Colonic mucosa (tissue), 4 donors: ENCODE measurements around the gene USP12. TPM values are rescaled to one million over a fixed set of nuclear protein-coding genes. Genes with fewer than 3 reads are reported as not detected.

Source experiments
- DNase-seq: peaks from one replicate; pipeline ENCODE4 v3.0.0-alpha.2; 2020
- H3K27ac ChIP-seq: fragments of 200-600 bp; one replicate; pipeline ENCODE4 v1.8.0; 2021
- H3K27me3 ChIP-seq: fragments of 200-600 bp; one replicate; pipeline ENCODE4 v1.8.0; 2021
- H3K36me3 ChIP-seq: fragments of 200-600 bp; one replicate; pipeline ENCODE4 v1.8.0; 2021
- H3K4me1 ChIP-seq: fragments of 200-600 bp; one replicate; pipeline ENCODE4 v1.8.0; 2021; ENCODE audit warnings: mild to moderate bottlenecking
- H3K4me3 ChIP-seq: fragments of 200-600 bp; one replicate; pipeline ENCODE4 v1.8.0; 2021
- H3K9ac ChIP-seq, 2 donors: one replicate each; pipeline ENCODE4 v1.7.0; 2013; ENCODE audit warnings: control low read depth in 2 of 2, low read depth in 2 of 2, low read length in 2 of 2
- H3K9me3 ChIP-seq: fragments of 200-600 bp; one replicate; pipeline ENCODE4 v1.8.0; 2021
- intact Hi-C: fragments of 100-400 bp; cut with DNase I; formaldehyde crosslinking; loops from one replicate; pipeline ENCODE4 v1.14.1; 2022
- total RNA-seq, 2 donors: library from RNA; stranded (reverse); fragmentation: NEBNext Ultra II Directional in 1 of 2; extraction: Animal tissue kit (Norgen Biotek cat#: 25700) in 1 of 2; gene quantifications; one replicate each; pipeline ENCODE4 v1.2.1, GENCODE V29; 2021
- TF ChIP-seq, protein P1 (sequence below): fragments of 200-600 bp; IDR thresholded peaks from one replicate; pipeline ENCODE4 v1.8.0; 2022; ENCODE audit warnings: antibody characterized with exemption, mild to moderate bottlenecking
- donor health status: healthy.
- donor health status: DM: no; HTN: no; CAD: no.
- donor health status: DM: no; HTN: no; CAD: no.

USP12 gene
- total RNA-seq, 2 donors from 2014 or later = 28.0 to 48.0 TPM

DNA sequence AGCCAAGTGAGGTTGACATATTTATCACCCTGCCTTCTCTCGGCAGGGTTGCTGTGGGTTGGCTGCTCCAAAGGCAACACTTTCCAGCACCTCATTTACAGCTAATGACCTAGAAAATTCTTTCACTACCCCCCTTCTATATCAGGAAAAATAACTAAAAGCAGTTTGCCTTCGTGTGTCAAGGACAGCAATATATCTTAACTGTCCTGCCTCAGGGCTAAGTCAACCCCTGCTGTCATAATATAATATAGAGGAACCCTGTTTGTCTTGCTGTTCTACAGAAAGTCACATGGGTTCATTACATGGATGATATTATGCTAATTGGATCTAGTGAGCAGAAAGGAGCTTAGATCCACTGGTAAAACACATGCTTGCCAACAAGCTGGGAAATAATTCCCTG lies 28.1 kb upstream of the USP12 start:
- Histone ChIP-seq H3K36me3 (no peaks in the 10 kb centered on the region), H3K4me1 (no peaks in the 10 kb centered on the region), H3K27ac (no peak overlapping the region), H3K27me3 (no peaks in the 10 kb centered on the region), H3K9ac (no peak overlapping the region), H3K9me3 (no peaks in the 10 kb centered on the region), H3K4me3 (no peak overlapping the region)
- TF ChIP-seq, protein P1, sequence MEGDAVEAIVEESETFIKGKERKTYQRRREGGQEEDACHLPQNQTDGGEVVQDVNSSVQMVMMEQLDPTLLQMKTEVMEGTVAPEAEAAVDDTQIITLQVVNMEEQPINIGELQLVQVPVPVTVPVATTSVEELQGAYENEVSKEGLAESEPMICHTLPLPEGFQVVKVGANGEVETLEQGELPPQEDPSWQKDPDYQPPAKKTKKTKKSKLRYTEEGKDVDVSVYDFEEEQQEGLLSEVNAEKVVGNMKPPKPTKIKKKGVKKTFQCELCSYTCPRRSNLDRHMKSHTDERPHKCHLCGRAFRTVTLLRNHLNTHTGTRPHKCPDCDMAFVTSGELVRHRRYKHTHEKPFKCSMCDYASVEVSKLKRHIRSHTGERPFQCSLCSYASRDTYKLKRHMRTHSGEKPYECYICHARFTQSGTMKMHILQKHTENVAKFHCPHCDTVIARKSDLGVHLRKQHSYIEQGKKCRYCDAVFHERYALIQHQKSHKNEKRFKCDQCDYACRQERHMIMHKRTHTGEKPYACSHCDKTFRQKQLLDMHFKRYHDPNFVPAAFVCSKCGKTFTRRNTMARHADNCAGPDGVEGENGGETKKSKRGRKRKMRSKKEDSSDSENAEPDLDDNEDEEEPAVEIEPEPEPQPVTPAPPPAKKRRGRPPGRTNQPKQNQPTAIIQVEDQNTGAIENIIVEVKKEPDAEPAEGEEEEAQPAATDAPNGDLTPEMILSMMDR = no peak
- no peak for DNase-seq
- intact Hi-C loops = no loop called here

DNA sequence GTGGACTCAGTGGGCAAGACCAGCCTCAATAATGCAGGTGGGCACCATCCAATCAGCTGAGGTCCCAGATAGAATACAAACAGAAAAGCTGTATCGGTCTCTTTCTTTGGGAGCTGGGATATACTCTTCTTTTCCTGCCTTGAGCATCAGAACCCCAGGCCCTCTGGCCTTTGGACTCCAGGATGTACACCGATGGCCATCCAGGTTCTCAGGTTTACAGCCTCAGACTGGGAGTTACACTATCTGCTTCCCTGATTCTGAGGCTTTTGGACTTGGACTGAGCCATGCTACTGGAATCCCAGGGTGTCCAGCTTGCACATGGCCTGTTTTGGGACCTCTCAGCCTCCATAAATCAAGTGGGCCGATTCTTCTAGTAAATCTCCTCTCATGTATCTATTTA lies 27.6 kb upstream of the USP12 start:
- intact Hi-C loops = no loop called here
- no peaks in the 10 kb centered on the region for H3K27me3 ChIP-seq
- H3K36me3 ChIP-seq = no peaks in the 10 kb centered on the region
- no peaks in the 10 kb centered on the region for H3K9me3 ChIP-seq
- no peaks in the 10 kb centered on the region for H3K4me1 ChIP-seq
- H3K27ac ChIP-seq = no peak overlapping the region
- H3K4me3 ChIP-seq = no peak overlapping the region
- no peak for DNase-seq
- no peak overlapping the region for H3K9ac ChIP-seq
- TF ChIP-seq, protein P1 = no peak

DNA sequence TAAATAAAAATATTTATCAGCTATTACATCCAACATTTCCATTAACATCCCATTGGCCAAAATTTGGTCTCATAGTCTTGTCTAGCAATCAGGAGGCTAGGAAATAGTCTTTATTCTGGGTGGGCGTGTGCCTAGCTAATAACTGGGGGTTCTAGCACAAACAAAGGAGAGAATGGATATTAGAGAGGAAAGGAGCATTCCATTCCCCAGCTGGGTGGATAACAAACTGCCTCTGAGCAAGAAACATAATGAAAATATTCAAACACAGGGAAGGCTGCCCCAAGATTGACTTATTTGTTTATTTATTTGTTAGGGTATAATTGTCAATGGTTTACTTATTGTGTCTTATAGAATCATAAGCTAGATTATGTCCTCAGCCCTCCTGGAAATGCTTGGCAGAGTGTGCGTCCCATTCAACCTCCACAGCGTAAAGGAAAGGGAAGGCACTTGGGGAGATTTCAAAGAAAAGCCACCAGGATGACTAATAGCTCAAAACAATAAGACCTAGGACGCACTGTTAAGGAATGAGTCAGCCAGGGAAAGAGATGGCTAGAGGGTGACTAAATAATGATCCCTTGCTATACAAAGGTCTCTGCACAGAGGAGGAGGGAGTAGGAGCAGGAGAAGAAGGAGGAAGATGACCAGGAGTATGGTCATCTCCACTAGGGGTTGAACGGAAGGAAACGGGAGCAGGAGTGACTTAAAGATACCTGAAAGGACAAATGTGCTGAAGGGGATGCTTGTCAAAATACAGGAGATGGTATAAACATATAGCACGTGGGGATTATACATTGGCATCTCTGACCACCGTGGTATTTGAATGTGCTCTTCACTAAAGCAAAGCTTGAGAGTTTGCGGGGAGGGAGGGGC lies 23.5 kb upstream of the USP12 start:
- intact Hi-C loops = no loop called here
- Histone ChIP-seq H3K36me3 (no peaks in the 10 kb centered on the region), H3K9ac (no peak overlapping the region), H3K27me3 (no peaks in the 10 kb centered on the region), H3K27ac (no peak overlapping the region), H3K4me3 (no peak overlapping the region), H3K4me1 (no peaks in the 10 kb centered on the region), H3K9me3 (no peaks in the 10 kb centered on the region)
- no peak for DNase-seq
- TF ChIP-seq, protein P1 = no peak

DNA sequence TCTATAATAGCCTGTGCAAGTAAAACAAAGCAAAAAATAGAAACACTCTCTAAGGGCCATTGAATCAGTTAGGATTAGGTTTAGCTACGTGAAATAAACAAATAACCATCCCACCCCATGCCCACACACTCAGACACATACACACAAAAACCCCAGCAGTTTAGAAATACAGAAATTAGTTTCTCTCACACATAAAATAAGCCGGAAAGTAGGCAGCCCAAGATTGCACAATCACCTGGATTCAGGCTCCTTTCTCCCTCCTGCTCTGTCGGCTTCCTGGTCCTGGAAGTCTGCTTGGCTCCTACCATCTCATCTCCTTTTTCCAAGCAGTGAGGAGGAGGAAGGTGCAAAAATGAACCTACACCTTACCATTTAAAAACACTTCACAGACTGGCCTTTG lies 22.6 kb upstream of the USP12 start:
- Histone ChIP-seq H3K27me3 (no peaks in the 10 kb centered on the region), H3K9me3 (no peaks in the 10 kb centered on the region), H3K4me1 (no peaks in the 10 kb centered on the region), H3K4me3 (no peak overlapping the region), H3K36me3 (no peaks in the 10 kb centered on the region), H3K27ac (no peak overlapping the region), H3K9ac (no peak overlapping the region)
- no peak for DNase-seq
- intact Hi-C loops = no loop called here
- TF ChIP-seq, protein P1 = no peak

DNA sequence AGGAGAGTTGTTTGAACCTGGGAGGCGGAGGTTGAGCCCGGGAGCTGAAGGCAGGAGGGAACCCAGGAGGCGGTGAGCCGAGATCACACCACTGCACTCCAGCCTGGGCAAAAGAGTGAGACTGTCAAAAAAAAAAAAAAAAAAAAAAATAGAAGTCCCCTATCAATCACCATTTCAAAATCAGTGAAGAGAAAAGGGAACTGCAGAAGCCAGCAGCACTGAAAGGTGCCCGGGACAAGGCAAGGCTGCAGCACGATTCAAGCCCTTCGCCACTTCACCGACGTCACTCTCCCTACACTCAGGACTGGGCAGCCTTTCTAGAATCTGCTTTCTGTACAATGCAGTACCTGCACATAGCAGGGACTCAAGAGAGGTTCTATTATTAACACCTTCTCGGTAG lies 21.9 kb upstream of the USP12 start:
- no peaks in the 10 kb centered on the region for H3K9me3 ChIP-seq
- no peak overlapping the region for H3K27ac ChIP-seq
- no peak overlapping the region for H3K9ac ChIP-seq
- H3K36me3 ChIP-seq = no peaks in the 10 kb centered on the region
- TF ChIP-seq, protein P1 = no peak
- DNase-seq = no peak
- no peak overlapping the region for H3K4me3 ChIP-seq
- H3K27me3 ChIP-seq = no peaks in the 10 kb centered on the region
- intact Hi-C loops = no loop called here
- no peaks in the 10 kb centered on the region for H3K4me1 ChIP-seq
